Skin of body (tissue), 2 donors: ENCODE results near the gene MATN1. TPM values are rescaled to one million over a fixed set of nuclear protein-coding genes. Genes with fewer than 3 reads are reported as not detected.

Source experiments
- DNase-seq: peaks from one replicate; lab custom pipeline; 2025; lab: John Stamatoyannopoulos, UW
- total RNA-seq: library from RNA; depleted of rRNA; stranded (reverse); fragments of >200 nt; gene quantifications from one replicate; pipeline ENCODE4 v1.2.3, GENCODE V29; 2014

The MATN1 gene
- total RNA-seq, 1 donor from 2014 or later, result 1.4 TPM

DNA sequence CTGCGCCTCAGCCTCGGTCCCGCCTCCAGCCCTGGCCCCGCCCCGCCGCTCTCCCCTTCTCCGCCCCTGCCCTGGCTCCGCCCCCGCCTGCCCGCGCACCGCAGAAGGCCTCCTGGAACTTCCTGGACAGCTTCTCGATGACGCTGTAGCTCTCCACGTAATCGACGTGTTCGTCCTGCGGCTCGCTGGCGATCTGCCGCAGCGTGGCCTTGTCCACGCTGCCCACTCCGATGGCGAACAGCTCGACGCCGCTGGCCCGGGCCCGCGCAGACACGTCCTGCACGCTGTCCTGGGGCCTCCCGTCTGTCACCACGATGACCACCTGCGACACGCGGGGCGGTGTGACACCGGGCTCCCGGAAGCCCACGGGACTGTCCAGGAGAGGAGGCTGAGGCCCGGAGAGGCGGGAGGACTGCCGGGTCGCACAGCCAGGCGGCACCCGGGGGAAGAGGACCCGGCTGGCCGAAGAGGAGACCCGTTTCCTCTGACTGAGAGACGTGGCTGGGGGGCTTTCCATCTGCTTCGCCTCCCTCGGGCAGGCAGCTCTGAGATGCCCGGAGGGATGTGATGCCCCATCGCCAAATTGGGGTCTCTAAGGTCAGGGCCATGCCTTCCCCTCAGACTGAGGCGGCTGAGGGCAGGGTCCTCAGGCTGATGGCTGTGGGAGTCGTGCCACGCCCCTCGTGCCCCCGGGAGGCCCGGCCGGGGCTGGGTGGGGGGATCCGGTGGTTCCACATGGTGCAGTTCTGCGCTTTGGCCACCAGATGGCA, 4.6 kb downstream of the MATN1 start:
- peak; percentile 99 for DNase-seq

DNA sequence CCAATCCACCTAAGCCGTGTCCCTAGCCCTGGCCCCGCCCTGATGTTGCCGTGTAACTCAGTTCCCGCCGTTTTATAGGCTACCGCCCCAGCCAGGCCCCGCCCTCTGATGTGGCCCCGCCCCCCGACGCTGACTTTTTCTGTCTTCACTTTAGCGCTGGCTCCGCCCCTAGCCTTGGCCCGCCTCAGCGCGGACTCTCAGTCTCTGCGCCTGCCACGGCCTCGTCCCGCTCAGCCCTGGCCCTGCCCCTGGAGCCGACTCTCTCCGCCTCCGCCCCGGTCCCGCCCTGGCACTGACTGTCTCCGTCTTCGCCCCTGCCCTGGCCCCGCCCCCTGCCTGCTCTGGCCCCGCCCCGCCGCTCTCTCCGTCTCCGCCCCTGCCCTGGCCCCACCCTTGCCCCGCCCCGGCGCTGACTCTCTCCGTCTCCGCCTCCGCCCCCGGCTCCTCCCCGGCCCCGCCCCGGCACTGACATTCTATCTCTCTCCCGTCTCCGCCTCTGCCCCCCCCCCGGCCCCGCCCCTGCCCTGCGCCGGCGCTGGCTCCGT, 5.2 kb downstream of the MATN1 start:
- peak; percentile 99 for DNase-seq

DNA sequence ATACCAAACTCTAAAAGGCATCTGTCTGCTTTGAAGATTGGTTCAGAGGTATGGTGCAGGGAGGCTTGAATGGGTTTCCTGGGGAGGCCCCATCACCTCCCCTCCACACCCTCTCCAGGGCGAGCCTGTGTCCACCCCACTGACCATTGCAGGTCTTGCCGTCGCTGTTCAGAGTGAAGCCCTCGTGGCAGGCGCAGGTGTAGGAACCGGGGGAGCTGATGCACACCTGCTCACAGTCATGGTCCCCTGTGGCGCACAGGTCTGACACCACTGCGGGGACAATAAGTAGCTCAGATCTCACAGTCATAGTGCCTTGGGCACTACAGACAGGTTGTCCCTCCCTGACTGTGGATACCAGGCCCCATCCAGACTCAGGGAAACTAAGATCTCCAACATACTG, 6.7 kb downstream of the MATN1 start:
- DNase-seq, result peak; percentile 26

DNA sequence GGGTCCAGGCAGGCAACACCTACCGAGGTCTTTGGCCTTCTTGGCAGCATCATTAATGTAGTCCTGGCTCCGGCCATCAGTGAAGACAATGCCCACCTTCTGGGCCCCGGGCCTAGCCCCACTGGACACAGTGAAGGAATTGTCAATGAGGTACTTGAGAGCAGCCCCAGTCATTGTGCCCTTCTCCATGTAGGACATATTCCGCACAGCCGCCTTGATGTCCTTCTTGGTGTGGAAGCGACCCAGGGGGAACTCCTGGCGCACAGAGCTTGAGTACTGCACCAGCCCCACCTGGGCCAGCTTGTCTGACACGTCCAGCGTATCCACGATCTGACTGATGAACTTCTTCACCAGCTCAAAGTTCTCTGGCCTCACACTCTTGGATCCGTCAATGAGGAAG, 7.5 kb downstream of the MATN1 start:
- DNase-seq, result no peak

DNA sequence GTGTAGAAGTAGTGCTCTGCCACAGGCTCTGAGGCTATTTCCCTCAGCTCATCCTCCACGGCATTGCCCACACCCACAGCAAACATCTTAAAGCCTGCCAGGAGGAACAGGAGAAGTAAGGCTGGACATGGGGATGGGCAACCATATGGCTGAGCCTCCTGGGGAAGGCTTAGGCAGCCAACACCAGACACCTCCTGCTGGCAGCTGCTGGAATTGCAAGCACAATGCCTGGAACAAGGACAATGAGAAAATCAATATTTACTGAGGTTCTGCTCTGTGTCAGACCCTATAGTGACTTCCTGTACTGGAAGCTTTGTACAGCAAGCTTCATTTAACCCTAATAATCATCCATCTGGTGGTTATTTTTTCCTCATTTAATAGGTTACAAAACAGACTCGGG, 8.2 kb downstream of the MATN1 start:
- no peak for DNase-seq

DNA sequence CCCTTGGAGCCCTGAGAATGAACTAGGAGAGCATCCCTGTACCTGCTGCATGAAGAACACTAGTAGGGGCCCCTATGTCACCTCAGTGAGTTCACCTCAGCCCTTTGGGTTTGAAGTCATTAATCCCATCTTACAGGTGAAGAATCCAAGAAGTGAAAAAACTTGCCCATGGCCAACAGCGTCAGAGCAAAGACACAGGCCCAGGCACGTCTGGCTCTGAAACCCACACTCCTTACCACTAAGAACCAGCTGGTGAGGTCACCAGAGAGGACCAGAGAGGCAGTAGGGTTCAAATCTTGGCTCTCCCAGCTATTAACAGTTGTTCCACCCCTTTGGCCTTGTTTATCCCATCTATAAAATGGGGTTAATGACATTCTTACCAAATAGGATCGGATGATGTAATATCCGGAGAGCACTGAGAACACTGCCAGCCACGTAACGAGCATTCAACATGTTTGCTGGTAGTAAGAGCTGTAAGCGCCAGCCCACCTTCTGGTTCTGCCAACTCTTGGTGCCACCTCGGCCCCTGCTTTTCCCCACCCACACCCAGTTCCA, 8.8 kb downstream of the MATN1 start:
- no peak for DNase-seq

DNA sequence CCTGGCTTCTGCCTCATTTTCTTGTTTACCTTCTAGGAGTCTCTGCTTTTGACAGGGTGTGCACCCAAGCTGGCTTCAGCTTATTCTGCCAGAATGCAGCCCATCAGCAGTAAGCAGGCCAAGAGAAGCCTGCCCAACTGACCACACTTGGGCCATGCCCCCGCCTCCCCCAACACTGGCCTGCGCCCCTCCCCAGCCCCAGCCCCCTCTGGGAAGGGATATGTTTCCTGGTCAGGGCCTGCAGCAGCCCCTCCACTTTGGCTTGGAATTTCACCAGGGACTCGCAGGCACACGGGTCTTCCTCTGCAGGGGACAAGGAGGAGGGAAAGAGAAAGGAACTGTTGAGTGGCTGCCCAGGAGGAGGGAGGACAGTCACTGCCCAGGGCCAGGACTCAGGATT, 9.4 kb downstream of the MATN1 start:
- no peak for DNase-seq

DNA sequence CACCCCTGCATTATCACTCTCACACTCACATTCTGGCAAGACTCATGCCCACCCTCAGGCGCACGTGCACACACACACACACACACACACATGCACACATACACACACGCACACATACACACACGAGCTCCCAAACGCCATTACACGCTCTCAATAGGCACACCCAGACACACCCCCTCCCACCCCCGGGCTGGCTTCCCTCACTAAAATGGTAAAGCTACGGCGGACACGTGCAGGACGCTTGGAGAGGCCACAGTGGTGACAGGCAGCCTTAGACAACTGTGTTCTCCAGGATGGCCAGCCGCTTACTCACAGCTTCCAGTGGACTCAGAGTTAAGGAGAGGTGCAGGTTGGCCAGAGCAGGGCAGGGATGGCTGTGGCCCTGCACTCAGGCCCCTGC, 10.1 kb downstream of the MATN1 start:
- DNase-seq, result no peak

DNA sequence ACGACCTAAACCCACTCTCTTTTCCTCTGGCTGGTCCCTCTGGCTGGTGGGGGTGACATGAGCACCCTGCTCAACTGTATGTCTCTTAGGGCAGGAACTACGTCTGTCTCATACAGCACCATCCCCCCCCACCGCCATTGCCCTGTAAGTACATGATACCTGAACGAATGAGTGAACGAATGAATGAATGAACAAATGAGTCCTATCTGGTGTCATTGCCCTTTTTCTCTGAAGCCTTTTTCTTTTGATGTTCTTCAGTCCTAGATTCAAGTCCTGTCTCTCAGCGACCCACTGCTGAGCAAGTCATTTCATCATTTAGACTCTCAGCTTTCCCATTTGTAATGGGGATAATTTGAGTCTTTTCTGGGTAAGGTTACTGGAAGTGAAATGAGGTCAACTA, 10.8 kb downstream of the MATN1 start:
- no peak for DNase-seq

DNA sequence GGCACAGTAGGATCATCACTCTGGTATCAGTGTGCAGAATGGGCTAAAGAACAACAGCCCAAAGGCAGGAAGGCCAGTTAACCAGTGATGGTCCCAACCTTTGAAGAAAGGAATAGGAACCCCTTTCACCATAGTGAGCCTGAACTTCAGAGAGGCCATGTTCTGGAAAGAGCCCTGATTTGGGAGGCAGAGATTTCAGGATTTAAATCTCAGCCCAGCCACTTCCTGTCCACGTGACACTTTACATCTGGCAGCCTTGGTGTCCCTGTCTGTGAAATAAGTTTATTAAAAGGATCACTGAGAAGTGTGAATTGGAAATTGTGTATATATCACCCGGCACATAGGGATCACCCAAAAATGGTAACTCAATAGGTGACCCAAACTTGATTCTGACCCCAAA, 13.0 kb downstream of the MATN1 start:
- DNase-seq, result no peak

DNA sequence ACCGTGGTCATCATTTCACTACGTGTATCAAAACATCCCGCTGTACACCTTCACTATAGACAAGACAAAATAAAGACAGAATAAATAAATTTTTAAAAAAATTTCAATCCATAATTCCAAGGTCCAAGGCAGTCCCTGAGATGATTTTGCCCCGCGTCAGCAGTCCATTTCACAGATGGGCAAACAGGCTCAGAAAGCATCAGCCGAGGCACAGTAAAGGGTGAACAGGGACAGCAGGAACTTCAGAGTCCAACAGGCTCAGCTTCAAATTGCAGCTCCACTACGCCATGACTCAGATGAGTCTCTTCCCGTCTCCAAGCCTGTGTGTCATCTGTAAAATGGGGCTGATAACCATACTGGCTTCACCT, 15.0 kb downstream of the MATN1 start:
- DNase-seq, result no peak

DNA sequence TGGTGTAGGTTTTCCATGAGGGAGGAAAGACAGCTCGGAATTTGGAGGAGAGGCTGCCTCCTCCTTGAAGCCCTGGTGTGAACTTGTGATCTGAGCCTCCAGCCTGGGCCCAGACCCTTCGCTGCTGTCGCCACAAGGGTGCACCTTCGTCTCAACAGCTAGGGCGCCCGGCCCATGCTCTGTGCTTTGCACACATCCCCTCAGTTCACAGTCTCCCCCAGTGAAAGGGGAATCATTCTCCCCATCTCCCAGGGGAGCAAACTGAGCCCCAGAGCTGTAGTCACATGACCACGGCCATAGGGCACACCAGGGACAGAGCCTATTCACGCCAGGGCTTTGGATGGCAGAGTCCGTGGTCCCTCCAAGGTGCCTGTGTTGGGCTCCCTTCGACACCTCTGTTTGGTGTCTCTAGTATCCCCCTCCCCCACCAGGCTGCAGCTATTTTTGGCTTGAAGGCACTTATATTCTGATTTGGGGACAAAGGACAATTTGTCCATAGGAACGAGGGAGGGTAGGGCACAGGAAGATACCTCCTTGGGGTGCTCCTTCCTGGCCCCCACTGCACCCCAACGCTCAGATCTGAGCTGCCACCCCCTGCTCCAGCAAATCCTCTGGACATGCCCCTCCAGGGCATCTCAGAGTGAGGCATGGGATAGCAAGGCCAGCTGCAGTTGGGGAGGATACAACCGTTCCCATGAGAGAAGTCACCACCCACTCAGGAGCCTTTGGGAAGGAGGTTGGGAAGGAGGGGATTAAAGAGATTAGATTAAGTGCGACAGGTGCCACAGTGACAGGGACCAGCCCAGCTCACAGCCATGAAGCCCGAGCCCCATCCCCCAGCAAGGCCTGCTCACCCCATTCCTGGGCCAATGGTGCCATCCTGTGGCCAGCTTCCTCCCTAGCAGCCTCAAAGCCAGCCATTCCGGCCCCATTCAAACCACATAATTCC, 15.7 kb downstream of the MATN1 start:
- peak; percentile 34 for DNase-seq

DNA sequence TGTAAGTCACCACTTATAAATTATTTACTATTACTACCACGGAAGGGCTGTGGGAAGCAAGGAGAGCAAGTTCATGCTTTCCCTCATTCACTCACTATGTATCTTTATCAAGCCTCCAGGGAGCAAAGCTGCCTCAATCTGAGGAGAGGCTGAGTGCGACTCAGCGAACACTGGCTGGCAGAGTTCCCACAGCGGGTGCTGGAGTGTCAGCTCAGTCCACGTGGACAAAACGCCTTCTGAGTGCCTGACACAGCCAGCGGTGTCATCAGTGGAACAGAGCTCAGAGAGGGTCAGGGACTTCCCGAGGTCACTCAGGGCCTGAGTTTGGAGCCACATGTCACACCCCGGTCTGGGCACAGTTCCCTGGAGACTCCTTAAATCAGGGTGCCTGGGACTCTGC, 16.9 kb downstream of the MATN1 start:
- DNase-seq, result no peak

DNA sequence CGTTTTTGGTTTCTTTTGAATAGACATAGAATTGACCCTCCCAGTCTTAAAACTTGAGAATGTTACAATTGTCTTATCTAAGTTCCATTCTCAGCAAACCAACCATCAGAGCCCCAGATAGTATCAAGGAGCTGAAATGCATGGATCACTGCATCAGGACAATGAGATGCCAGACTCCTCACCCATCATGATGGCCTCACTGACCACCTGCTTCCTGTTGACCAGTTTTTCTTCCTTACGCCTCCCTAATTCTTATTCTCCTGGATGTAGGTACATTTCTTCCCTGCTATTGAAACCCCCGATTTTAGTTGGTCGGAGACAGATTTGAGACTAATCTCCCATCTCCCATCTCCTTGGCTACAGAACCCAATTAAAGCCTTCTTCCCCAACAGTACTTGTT, 17.7 kb downstream of the MATN1 start:
- no peak for DNase-seq

DNA sequence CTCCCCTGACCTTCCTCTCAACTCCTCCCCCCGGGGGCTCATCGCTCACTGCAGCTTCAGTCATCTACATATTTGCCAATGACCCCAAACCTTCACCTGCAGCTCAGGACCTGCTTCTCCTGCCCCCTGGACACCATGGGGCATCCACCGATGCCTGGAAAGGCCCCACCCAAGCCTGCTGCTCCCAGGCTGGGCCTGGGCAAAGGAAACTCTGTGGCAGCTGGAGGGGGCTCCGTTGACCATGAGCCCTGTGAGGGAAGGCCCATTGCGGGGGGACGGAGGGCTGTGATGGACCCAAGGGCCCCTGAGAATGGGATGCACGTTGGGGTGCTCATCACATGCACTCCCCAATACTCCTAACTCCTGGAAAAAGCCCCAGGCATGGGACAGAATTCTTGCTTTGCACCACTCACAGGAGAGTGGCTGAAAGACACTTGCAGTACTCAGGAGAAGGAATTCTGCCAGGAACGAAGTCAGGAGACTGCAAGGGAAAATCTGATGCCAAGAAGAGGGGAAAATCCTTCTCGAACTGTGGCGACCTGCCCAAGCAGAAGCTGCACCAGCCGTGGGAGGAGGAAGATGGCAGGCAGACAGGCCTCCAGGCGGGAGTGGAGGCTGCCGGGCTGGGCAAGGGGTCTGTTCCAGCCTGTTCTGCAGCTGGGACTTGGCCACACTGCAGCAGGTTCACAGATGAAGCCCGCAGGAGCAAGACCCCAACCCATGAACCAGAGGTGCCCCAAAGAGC, 18.4 kb downstream of the MATN1 start:
- DNase-seq, result no peak

DNA sequence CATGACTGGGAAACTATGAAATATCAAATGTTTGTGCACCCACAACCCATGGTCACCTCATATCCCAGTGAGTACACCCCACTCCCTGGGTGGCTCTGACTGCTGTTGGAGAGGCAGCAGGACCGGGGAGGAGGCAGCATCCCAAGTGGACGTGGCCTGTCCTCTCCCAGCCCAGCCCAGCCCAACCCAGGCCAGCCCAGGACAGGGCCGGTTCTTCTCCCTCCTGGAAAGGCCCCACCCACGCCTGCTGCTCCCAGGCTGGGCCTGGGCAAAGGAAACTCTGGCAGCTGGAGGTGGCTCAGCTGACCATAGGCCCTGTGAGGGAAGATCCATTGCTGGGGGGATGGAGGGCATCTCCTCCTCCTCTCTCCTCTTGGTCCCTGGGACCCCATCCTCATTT, 19.1 kb downstream of the MATN1 start:
- DNase-seq, result no peak

DNA sequence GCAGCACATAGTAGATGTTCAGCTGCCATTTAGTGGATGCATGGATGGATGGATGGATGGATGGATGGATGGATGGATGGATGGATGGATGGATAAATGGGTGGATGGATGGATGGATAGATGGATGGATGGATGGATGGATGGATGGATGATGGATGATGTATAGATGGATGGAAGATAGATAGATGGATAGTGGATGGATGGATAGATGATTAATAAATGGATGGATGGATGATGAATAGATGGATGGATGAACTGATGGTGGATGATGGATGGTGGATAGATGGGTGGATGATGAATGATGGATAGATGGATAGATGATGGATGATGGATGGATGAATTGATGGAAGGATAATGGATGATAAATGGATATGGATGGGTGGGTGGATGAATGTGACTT, 20.6 kb downstream of the MATN1 start:
- no peak for DNase-seq

DNA sequence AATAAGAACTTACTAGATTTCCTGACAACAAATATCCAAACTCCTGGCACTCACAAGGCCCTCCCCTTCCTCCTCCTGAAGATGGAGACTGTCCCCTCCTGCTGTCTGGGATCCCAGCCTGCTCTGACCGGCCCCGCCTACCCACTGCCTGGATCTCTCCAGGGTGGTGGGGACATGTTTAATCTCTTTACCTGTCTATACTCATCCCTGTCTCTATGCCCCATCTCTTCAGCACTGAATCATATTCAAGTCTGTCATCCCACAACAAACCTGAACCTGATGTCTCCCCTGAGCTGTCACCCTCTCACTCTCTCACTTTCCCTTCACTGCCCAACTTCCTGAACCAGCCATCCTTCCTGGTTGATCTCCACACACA, 22.1 kb downstream of the MATN1 start:
- DNase-seq, result no peak

DNA sequence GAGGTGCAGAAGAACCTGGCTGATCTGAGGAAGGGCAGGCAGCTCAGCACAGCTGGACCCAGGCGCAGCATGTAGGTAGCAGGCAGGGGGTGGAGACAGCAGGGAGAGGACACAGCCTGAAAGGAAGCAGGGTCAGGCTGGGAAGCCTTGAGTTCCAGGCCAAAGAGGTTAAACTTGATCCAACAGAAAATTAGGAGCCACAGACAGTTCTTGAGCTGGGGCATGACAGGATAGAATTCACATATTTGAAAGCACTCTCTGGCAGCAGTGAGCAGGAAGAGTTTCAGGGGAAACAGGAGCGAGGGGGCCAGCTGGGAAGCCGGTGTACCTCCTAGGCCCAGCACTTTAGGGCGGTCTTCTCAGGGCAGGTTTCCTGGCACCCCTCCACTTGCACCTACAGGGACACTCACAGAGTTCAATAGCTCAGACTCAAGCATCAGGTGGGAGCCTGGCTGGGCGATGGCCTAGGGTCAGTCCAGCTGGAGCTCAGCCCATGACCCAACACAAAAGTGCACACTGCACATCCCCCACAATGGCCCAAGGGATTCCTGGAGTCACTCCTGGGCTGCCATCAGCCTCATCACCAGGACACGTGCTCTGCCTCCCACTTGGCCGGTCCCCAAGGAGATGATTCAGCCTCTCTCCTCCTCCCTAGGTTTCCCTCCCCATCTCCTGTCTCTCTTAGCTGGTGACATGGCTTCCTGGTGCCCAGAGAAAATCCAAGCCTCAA, 22.7 kb downstream of the MATN1 start:
- DNase-seq, result no peak

DNA sequence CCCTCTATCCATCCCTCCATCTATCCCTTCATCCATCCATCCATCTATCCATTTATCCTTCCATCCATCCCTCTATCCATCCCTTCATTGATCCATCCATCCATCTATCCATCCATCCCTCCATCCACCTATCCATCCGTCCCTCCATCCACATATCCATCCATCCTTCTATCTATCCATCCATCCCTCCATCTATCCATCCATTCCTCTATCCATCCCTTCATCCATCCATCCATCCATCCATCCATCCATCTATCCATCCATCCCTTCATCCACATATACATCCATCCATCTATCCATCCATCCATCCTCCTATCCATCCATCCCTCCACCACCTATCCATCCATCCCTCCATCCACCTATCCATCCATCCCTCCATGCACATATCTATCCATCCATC, 23.6 kb downstream of the MATN1 start:
- DNase-seq, result no peak
